Transverse colon (tissue), 3 donors: ENCODE results near the gene RNF19B.

ENCODE experiments used
- EP300 ChIP-seq: sonication (generic); formaldehyde crosslinking; IDR thresholded peaks from one replicate; pipeline ENCODE4 v1.6.1; 2017; ENCODE audit warnings: antibody characterized with exemption, low read depth
- POLR2A ChIP-seq: fragments of 450-650 bp; IDR thresholded peaks from one replicate; pipeline ENCODE4 v1.6.1; 2016; ENCODE audit warnings: antibody characterized with exemption, mild to moderate bottlenecking, moderate library complexity
- TF ChIP-seq, protein P1 (sequence below), 5 experiments: fragments of 200-600 bp in 3 of 5; fragments of 450-650 bp in 2 of 5; sonication (generic) in 3 of 5; IDR thresholded peaks; 1 replicate in 2 of 5; 2 replicates in 3 of 5; pipeline ENCODE4 v1.5.1; 2016 to 2017; ENCODE audit warnings: antibody characterized with exemption in 5 of 5, inconsistent platforms in 3 of 5, mild to moderate bottlenecking in 2 of 5, moderate library complexity in 1 of 5

DNA sequence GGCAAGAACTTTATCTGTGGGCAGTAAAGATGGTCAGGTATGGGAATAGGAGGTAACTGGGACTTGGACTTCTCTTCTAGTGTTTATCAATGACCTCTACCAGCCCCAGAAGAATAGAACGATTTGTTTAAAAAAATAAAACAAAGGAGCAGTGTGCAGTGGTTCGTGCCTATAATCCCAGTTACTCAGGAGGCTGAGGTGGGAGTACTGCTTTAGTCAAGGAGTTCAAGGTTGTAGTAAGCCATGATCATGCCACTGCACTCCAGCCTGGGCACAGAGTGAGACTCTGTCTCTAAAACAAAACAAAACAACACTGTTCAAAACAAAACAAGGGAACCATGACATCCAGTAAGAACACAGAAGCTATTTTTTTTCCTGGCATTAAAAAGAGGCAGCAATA is 4.3 kb downstream of the RNF19B start:
- TF ChIP-seq EP300, result no peak
- TF ChIP-seq, protein P1, sequence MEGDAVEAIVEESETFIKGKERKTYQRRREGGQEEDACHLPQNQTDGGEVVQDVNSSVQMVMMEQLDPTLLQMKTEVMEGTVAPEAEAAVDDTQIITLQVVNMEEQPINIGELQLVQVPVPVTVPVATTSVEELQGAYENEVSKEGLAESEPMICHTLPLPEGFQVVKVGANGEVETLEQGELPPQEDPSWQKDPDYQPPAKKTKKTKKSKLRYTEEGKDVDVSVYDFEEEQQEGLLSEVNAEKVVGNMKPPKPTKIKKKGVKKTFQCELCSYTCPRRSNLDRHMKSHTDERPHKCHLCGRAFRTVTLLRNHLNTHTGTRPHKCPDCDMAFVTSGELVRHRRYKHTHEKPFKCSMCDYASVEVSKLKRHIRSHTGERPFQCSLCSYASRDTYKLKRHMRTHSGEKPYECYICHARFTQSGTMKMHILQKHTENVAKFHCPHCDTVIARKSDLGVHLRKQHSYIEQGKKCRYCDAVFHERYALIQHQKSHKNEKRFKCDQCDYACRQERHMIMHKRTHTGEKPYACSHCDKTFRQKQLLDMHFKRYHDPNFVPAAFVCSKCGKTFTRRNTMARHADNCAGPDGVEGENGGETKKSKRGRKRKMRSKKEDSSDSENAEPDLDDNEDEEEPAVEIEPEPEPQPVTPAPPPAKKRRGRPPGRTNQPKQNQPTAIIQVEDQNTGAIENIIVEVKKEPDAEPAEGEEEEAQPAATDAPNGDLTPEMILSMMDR (IDR thresholded peaks at IDR 0.05), result no peak
- no peak for TF ChIP-seq POLR2A
